ENCODE data around the gene BCR. TPM values are rescaled to one million over a fixed set of nuclear protein-coding genes. Genes with fewer than 3 reads are reported as not detected.

BCR gene
- total and polyA plus RNA-seq, 2 of the 8 experiments (the other 6 are each of a cell fraction or from before 2014, with no cell fraction given), result 66.7 to 130 TPM

- Histone ChIP-seq H3K23me2 (ENCODE audit: low read depth, low read length) (0 out of 2 replicates have a peak, but pooled peaks cover 2% of the 10 kb centered on the region), H3K79me1 (ENCODE audit: low read depth, low read length) (no peaks in the 10 kb centered on the region), H2BK5ac (ENCODE audit: low read depth, low read length) (no peak overlapping the region), H3K4ac (replicated peaks; ENCODE audit: insufficient read length, low read depth, low read length) (no peak overlapping the region), H3K79me2 (ENCODE audit: control insufficient read depth in 1 of 2, insufficient read depth in 2 of 2, low read length in 2 of 2) (no peaks in the 10 kb centered on the region), H3K4me3 (ENCODE audit: extremely low read depth in 1 of 4, insufficient read depth in 2 of 4, low read depth in 3 of 4, low read length in 4 of 4) (no peak overlapping the region; a peak in 1 of 8 replicates), H3K4me2 (ENCODE audit: insufficient read depth in 1 of 2, low read depth in 2 of 2, low read length in 2 of 2) (peak overlapping the region in 1 of 2 experiments; percentile 34; a peak in 1 of 4 replicates), H4K20me1 (replicated peaks in 1 of 2; ENCODE audit: control insufficient read depth in 1 of 2, insufficient read depth in 2 of 2, low read length in 2 of 2) (peaks cover 0 to 1% of the 10 kb centered on the region in 2 experiments), H3K36me3 (ENCODE audit: control insufficient read depth in 2 of 4, insufficient read depth in 4 of 4, low read length in 3 of 4) (no peaks in the 10 kb centered on the region), H3K27ac (ENCODE audit: low read depth, low read length) (no peak overlapping the region), H3K18ac (ENCODE audit: extremely low read depth, low read length) (no peak overlapping the region; the same call in 1 of the 2 replicates), H4K8ac (ENCODE audit: extremely low read depth, insufficient read depth, low read length) (no peak overlapping the region), H3K9me3 (ENCODE audit: insufficient read depth in 2 of 2, low read depth in 1 of 2, low read length in 1 of 2) (no peaks in the 10 kb centered on the region), H4K5ac (ENCODE audit: insufficient read length, low read depth, low read length) (no peak overlapping the region), H3K27me3 (replicated peaks in 1 of 4; ENCODE audit: control insufficient read depth in 3 of 4, extremely low read depth in 1 of 4, insufficient read depth in 3 of 4, low read length in 3 of 4) (no peaks in the 10 kb centered on the region), H2AK5ac (ENCODE audit: low read depth, low read length) (no peak overlapping the region), H2BK120ac (replicated peaks; ENCODE audit: low read depth, low read length) (no peak overlapping the region), H2BK15ac (ENCODE audit: low read length) (no peak overlapping the region), H3K23ac (ENCODE audit: insufficient read length) (no peak overlapping the region), H2AFZ (ENCODE audit: low read length) (no peak overlapping the region), H4K91ac (replicated peaks; ENCODE audit: insufficient read length, low read length) (no peak overlapping the region), H3K4me1 (replicated peaks in 1 of 4; ENCODE audit: control insufficient read depth in 3 of 4, insufficient read depth in 4 of 4, low read length in 3 of 4) (peaks cover 0 to 8% (median 7%) of the 10 kb centered on the region in 4 experiments; a peak in 5 of 7 replicates), H3K9ac (replicated peaks in 1 of 4; ENCODE audit: extremely low read depth in 1 of 4, low read depth in 3 of 4, low read length in 3 of 4) (no peak overlapping the region; a peak in 1 of 7 replicates), H3K14ac (ENCODE audit: insufficient read length) (no peak overlapping the region), H2BK12ac (ENCODE audit: low read depth, low read length) (peak overlapping the region; percentile 27; the same call in 1 of the 2 replicates), H2BK20ac (ENCODE audit: low read length) (0 out of 2 replicates have a peak overlapping the region, but pooled peaks have one; percentile 48), H3K56ac (replicated peaks; ENCODE audit: insufficient read length, low read depth, low read length) (no peak overlapping the region)
- 79% methylated on average over 9 of the region's 10 CpGs; no CpG with 5 or more reads in 1 of the 2 experiments for WGBS, 2 experiments (ENCODE audit: extremely low coverage in 1 of 2, insufficient coverage in 1 of 2, insufficient read length in 1 of 2, insufficient replicate concordance in 2 of 2, low coverage in 1 of 2, low lambda C conversion rate in 2 of 2, missing lambda C conversion rate in 1 of 2)
- no peak for TF ChIP-seq ATF2 (IDR thresholded peaks at IDR 0.05; ENCODE audit: low read length)
- no peak for TF ChIP-seq PHF8 (conservative IDR thresholded peaks at IDR 0.05; ENCODE audit: low read depth, low read length)
- no peak for TF ChIP-seq YY1 (IDR thresholded peaks at IDR 0.05; ENCODE audit: low read depth, low read length)
- TF ChIP-seq ASH2L (IDR thresholded peaks at IDR 0.05; ENCODE audit: low read length), result no peak
- no peak for TF ChIP-seq POLR2AphosphoS5 (IDR thresholded peaks at IDR 0.05; ENCODE audit: low read depth, low read length)
- no peak for TF ChIP-seq USF2 (IDR thresholded peaks at IDR 0.05; ENCODE audit: low read length)
- no peak for TF ChIP-seq RBBP5 (IDR thresholded peaks at IDR 0.05; ENCODE audit: borderline replicate concordance, low read depth, low read length)
- no peak for TF ChIP-seq JUN (IDR thresholded peaks at IDR 0.05; ENCODE audit: low read depth, low read length)
- ChIA-PET POLR2A (ENCODE audit: partially characterized antibody) (interaction anchor here (0.6 kb wide), 2 partner anchors 79 to 102 kb away, joined by 3 read pairs; no protein-coding TSS in a partner anchor), CTCF (ENCODE audit: partially characterized antibody) (interaction anchor here (0.7 to 4.6 kb wide), 9 partner anchors 10 to 115 kb away, joined by 3 to 21 read pairs (median 4); no protein-coding TSS in a partner anchor)
- FAIRE-seq (no peak), DNase-seq (ENCODE audit: low read depth in 1 of 2, low spot score in 2 of 2) (no peak)
These were observed 13.3 kb upstream of the BCR start for GRCh38 chr22:23166841-23167616.

Data from H1 (cell line).